ENCODE measurements around the gene CARNS1. TPM values are rescaled to one million over a fixed set of nuclear protein-coding genes. Genes with fewer than 3 reads are reported as not detected.

CARNS1 gene
- total RNA-seq, 1 donor from 2014 or later, result 1.5 TPM

DNA sequence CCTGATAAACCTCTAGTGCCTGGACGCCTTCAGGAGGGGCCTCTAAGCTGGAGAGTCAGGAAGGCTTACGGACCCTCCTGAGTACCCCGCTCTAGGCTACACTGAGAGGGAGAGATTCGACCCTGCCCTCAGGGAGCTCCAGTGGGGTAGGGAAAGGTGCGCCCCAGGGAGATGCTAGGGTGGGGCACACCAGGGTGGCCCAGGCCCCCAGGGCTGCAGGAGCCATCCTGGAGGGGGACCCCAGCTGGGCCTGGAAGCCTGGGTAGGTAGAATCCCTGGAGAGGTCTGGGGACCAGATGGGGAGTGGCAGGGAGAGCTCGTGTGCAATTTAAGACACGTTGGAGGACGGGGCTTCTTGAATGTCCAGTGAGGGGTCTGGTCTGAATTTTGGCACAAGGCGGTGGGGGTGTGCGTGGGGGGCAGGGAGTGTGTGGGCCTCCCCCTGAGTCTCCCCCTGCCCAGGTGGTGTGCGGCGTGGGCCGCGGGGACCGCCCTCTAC is 4.7 kb downstream of the CARNS1 start:
- Mint-ChIP-seq H3K36me3 (no peaks in the 10 kb centered on the region), H3K4me3 (peak overlapping the region; percentile 81), H3K27ac (no peak overlapping the region), H3K27me3 (peaks cover 15% of the 10 kb centered on the region), H3K4me1 (ENCODE audit: unreplicated experiment) (peaks cover 13% of the 10 kb centered on the region), H3K9me3 (no peaks in the 10 kb centered on the region)
- no peak for DNase-seq (ENCODE audit: extremely low spot score, unreplicated experiment)
- TF ChIP-seq CTCF (conservative IDR thresholded peaks at IDR 0.05), result no peak

GRCh38 chr11:67420646-67421429 is 5.4 kb downstream of the CARNS1 start:
- H3K4me1 Mint-ChIP-seq (ENCODE audit: unreplicated experiment), result peaks cover 13% of the 10 kb centered on the region
- TF ChIP-seq CTCF (conservative IDR thresholded peaks at IDR 0.05), result peak; percentile 19
- H3K27me3 Mint-ChIP-seq, result peaks cover 14% of the 10 kb centered on the region
- peak overlapping the region; percentile 81 for H3K4me3 Mint-ChIP-seq
- peak; percentile 99 for DNase-seq (ENCODE audit: extremely low spot score, unreplicated experiment)
- H3K9me3 Mint-ChIP-seq, result no peaks in the 10 kb centered on the region
- H3K27ac Mint-ChIP-seq, result peak overlapping the region; percentile 82
- no peaks in the 10 kb centered on the region for H3K36me3 Mint-ChIP-seq

GRCh38 chr11:67421430-67422031 is 6.1 kb downstream of the CARNS1 start:
- H3K4me3 Mint-ChIP-seq, result peak overlapping the region; percentile 81
- H3K4me1 Mint-ChIP-seq (ENCODE audit: unreplicated experiment), result peaks cover 8% of the 10 kb centered on the region
- peaks cover 7% of the 10 kb centered on the region for H3K27me3 Mint-ChIP-seq
- DNase-seq (ENCODE audit: extremely low spot score, unreplicated experiment), result no peak
- H3K36me3 Mint-ChIP-seq, result no peaks in the 10 kb centered on the region
- TF ChIP-seq CTCF (conservative IDR thresholded peaks at IDR 0.05), result no peak
- H3K27ac Mint-ChIP-seq, result peak overlapping the region; percentile 82
- H3K9me3 Mint-ChIP-seq, result no peaks in the 10 kb centered on the region

DNA sequence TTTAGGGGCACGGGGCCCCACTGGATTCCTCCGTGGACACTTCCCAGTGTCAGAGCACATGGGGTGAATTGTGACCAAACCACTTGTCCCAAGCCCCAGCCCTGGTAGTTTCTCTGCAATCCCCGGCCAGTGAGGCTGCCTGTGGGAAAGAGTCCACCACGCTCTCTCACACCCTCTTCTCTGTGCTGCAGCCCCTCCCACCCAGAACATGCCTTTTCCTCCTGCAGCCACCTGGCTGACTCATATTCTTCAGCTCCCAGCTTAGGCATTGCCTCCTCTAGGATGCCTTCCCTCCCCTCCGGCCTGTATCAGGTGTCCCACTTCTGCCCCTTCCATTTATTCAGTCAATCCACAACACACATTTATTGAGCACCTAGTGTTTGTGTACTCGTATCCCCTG is 7.4 kb downstream of the CARNS1 start:
- DNase-seq (ENCODE audit: extremely low spot score, unreplicated experiment), result no peak
- Mint-ChIP-seq H3K4me3 (peak overlapping the region; percentile 66), H3K27ac (peak overlapping the region; percentile 87), H3K9me3 (no peaks in the 10 kb centered on the region), H3K4me1 (ENCODE audit: unreplicated experiment) (peaks cover 8% of the 10 kb centered on the region), H3K27me3 (no peaks in the 10 kb centered on the region), H3K36me3 (no peaks in the 10 kb centered on the region)
- TF ChIP-seq CTCF (conservative IDR thresholded peaks at IDR 0.05), result no peak

GRCh38 chr11:67423466-67423865 is 8.0 kb downstream of the CARNS1 start:
- H3K27me3 Mint-ChIP-seq, result no peaks in the 10 kb centered on the region
- no peaks in the 10 kb centered on the region for H3K36me3 Mint-ChIP-seq
- no peak overlapping the region for H3K4me3 Mint-ChIP-seq
- H3K4me1 Mint-ChIP-seq (ENCODE audit: unreplicated experiment), result peaks cover 12% of the 10 kb centered on the region
- no peak for DNase-seq (ENCODE audit: extremely low spot score, unreplicated experiment)
- H3K27ac Mint-ChIP-seq, result no peak overlapping the region
- H3K9me3 Mint-ChIP-seq, result no peaks in the 10 kb centered on the region
- TF ChIP-seq CTCF (conservative IDR thresholded peaks at IDR 0.05), result no peak

All from type B pancreatic cell (in vitro differentiated cells).